H1 (cell line): ENCODE results near the gene ZNF747. TPM values are rescaled to one million over a fixed set of nuclear protein-coding genes. Genes with fewer than 3 reads are reported as not detected.

Experiments used
- CREB1 ChIP-seq: IDR thresholded peaks from 2 replicates; pipeline ENCODE4 v1.6.1; 2012; ENCODE audit warnings: inconsistent platforms
- polyA plus RNA-seq, 7 experiments: library from polyadenylated mRNA; depleted of rRNA in 3 of 7; stranded (reverse) in 5 of 7; unstranded in 2 of 7; fragments of >200 nt in 5 of 7; fragments of 200-250 nt in 2 of 7; gene quantifications; 1 replicate in 5 of 7; 2 replicates in 1 of 7; 4 replicates in 1 of 7; pipeline versions ENCODE4 v1.2.1 to v1.2.3, GENCODE V29; 2011 to 2013; ENCODE audit warnings: missing spikeins in 2 of 7, mixed read lengths in 2 of 7
- total RNA-seq: library from RNA; stranded (reverse); fragmentation: NEBNext Ultra II Directional; extraction: Animal tissue kit (Norgen Biotek cat#: 25700); gene quantifications from 2 replicates; pipeline ENCODE4 v1.2.1, GENCODE V29; 2021

The ZNF747 gene
- total and polyA plus RNA-seq, 2 of the 8 experiments (the other 6 are each of a cell fraction or from before 2014, with no cell fraction given): 9.9 to 10.3 TPM

DNA sequence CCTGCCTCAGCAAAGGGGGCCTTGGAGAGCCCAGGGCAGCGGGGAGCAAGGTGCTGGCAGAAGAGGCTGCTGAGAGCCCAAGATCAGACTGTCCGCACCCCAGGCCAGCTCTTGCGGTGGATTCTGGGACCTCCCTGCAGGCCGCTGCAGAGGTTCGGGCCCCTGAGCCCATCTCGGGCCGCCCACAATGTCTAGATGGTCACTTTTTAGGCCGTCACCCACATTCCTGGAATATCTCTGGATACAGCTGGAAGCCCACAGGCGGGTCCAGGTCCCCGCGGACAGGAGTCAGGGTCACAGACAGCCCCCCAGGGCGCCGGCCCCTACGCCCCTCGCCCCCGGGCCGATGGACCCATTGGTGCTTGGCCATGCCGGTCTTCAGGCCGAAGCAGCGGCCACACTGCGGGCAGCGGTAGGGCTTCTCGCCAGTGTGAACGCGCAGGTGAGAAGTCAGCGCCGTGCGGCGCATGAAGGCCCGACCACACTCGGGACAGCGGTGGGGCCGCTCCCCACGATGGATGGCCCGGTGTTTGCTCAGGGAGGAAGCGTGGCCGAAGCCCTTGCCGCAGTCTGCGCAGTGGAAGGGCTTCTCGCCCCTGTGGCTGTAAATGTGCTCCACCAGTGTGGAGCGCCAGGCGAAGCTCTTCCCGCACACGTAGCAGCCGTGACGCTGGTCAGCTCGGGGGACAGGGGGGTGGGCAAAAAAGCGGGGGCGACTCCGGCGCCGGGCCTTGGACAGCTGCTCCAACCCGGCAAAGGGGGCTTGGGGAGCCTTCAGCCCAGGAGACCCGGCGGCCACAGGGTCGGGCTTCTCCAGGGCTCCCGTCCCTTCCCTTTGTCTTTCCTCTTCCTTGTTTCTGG lies 2.1 kb downstream of the ZNF747 start (continued):
- no peak for TF ChIP-seq CREB1
